OCI-M2 (cell line): Measurements from ENCODE around the gene TBX20.
"Not testable (repeated sequence)": the region's sequence is repeated elsewhere in the genome, so short reads cannot be mapped to it uniquely, and the experiment has no call there.

Source experiments
- DNase-seq: peaks from one replicate; lab custom pipeline; 2025; ENCODE audit not compliant: unreplicated experiment; lab: John Stamatoyannopoulos, UW

Gene TBX20

GRCh38 chr7:35228496-35229051 lies 25.3 kb downstream of the TBX20 start:
- not testable (repeated sequence) for DNase-seq

GRCh38 chr7:35227438-35227837 lies 26.5 kb downstream of the TBX20 start:
- not testable (repeated sequence) for DNase-seq

- not testable (repeated sequence) for DNase-seq
Measured at GRCh38 chr7:35222445-35222844, 31.5 kb downstream of the TBX20 start.

GRCh38 chr7:35220176-35220575 lies 33.7 kb downstream of the TBX20 start:
- not testable (repeated sequence) for DNase-seq

GRCh38 chr7:35216033-35216432 lies 37.9 kb downstream of the TBX20 start:
- not testable (repeated sequence) for DNase-seq

GRCh38 chr7:35215063-35215462 lies 38.8 kb downstream of the TBX20 start:
- DNase-seq, result not testable (repeated sequence)

GRCh38 chr7:35206924-35207323 lies 47.0 kb downstream of the TBX20 start:
- not testable (repeated sequence) for DNase-seq

- DNase-seq, result not testable (repeated sequence)
Measured at GRCh38 chr7:35204850-35205249, 49.0 kb downstream of the TBX20 start.

GRCh38 chr7:35204031-35204430 lies 49.9 kb downstream of the TBX20 start:
- DNase-seq, result not testable (repeated sequence)

GRCh38 chr7:35202353-35202752 lies 51.5 kb downstream of the TBX20 start:
- not testable (repeated sequence) for DNase-seq

GRCh38 chr7:35200170-35200569 lies 53.7 kb downstream of the TBX20 start:
- DNase-seq, result not testable (repeated sequence)

GRCh38 chr7:35198370-35199140 lies 55.3 kb downstream of the TBX20 start:
- not testable (repeated sequence) for DNase-seq

- not testable (repeated sequence) for DNase-seq
Measured at GRCh38 chr7:35191571-35191970, 62.3 kb downstream of the TBX20 start.

GRCh38 chr7:35190146-35190773 lies 63.6 kb downstream of the TBX20 start:
- DNase-seq, result not testable (repeated sequence)

- DNase-seq, result not testable (repeated sequence)
Measured at GRCh38 chr7:35186751-35187150, 67.1 kb downstream of the TBX20 start.

- DNase-seq, result no peak
Measured at GRCh38 chr7:35185908-35186731, 67.8 kb downstream of the TBX20 start.

GRCh38 chr7:35185578-35185907 lies 68.4 kb downstream of the TBX20 start:
- not testable (repeated sequence) for DNase-seq

GRCh38 chr7:35184961-35185360 lies 68.9 kb downstream of the TBX20 start:
- DNase-seq, result not testable (repeated sequence)

- DNase-seq, result not testable (repeated sequence)
Measured at GRCh38 chr7:35183873-35184503, 69.9 kb downstream of the TBX20 start.

- not testable (repeated sequence) for DNase-seq
Measured at GRCh38 chr7:35180665-35181064, 73.2 kb downstream of the TBX20 start.

- not testable (repeated sequence) for DNase-seq
Measured at GRCh38 chr7:35173176-35173575, 80.7 kb downstream of the TBX20 start.
